Activated CD4-positive, alpha-beta T cell treated with anti-CD3 and anti-CD28 coated beads for 36 hours (primary cell): ENCODE measurements around the gene MRPS5. TPM values are rescaled to one million over a fixed set of nuclear protein-coding genes. Genes with fewer than 3 reads are reported as not detected.
A peak's percentile ranks its signal among the peaks of the same experiment; 100 is the strongest.

Experiments used
- ATAC-seq: fragments of 200-7000 bp; cut with Tn5 transposase; one replicate; pipeline ENCODE4 v1.10.0; 2021; ENCODE audit warnings: mild to moderate bottlenecking, moderate library complexity
- CTCF ChIA-PET: fragments of 350-600 bp; sonication (Branson Sonifier 250); formaldehyde crosslinking; loops from one replicate; lab custom pipeline; 2021; ENCODE audit warnings: antibody characterized with exemption; lab: Charles Lee
- POLR2A ChIA-PET: fragments of 350-600 bp; sonication (Branson Sonifier 250); formaldehyde crosslinking; loops from one replicate; lab custom pipeline; 2021; ENCODE audit warnings: antibody characterized with exemption, inconsistent platforms; lab: Charles Lee
- DNase-seq: peaks from one replicate; pipeline ENCODE4 v3.0.0-alpha.2; 2020
- H3K27ac Mint-ChIP-seq: one replicate; pipeline ENCODE4 v1.8.0; 2021; ENCODE audit warnings: mixed read lengths
- H3K27me3 Mint-ChIP-seq: one replicate; pipeline ENCODE4 v1.8.0; 2021; ENCODE audit warnings: mixed read lengths
- H3K36me3 Mint-ChIP-seq: one replicate; pipeline ENCODE4 v1.8.0; 2021; ENCODE audit warnings: low read depth, mixed read lengths
- H3K4me1 Mint-ChIP-seq: one replicate; pipeline ENCODE4 v1.8.0; 2021; ENCODE audit warnings: mixed read lengths
- H3K4me3 Mint-ChIP-seq: one replicate; pipeline ENCODE4 v1.8.0; 2021; ENCODE audit warnings: mild to moderate bottlenecking, moderate library complexity, mixed read lengths
- H3K9me3 Mint-ChIP-seq: one replicate; pipeline ENCODE4 v1.8.0; 2021; ENCODE audit warnings: low read depth, mixed read lengths
- intact Hi-C, 2 experiments: fragments of 100-400 bp; cut with DNase I in 1 of 2; cut with micrococcal nuclease in 1 of 2; formaldehyde crosslinking; loops; one replicate each; pipeline versions ENCODE4 v1.14.2 to v1.15.1; 2022 to 2024; cut with DNase I, micrococcal nuclease
- total RNA-seq, 2 experiments: library from RNA; stranded (reverse); gene quantifications; one replicate each; pipeline ENCODE4 v1.2.3, GENCODE V29; 2021

MRPS5 gene
- total RNA-seq, 2 experiments from 2014 or later: 90.7 to 97.1 TPM

- Mint-ChIP-seq H3K27ac (no peak overlapping the region), H3K9me3 (no peaks in the 10 kb centered on the region), H3K27me3 (no peaks in the 10 kb centered on the region), H3K4me3 (no peak overlapping the region), H3K4me1 (peaks cover 65% of the 10 kb centered on the region), H3K36me3 (peaks cover 17% of the 10 kb centered on the region)
- ATAC-seq (no peak), DNase-seq (no peak)
- intact Hi-C loops: no loop called here
- ChIA-PET POLR2A (no interaction called here), CTCF (interaction anchor here (0.6 to 7.2 kb wide), 6 partner anchors 10 to 318 kb away, joined by 3 to 89 read pairs (median 18); partner anchors contain the start of gene MAL)
These were observed 67.6 kb downstream of the MRPS5 start for GRCh38 chr2:95054016-95054415.

- POLR2A ChIA-PET: no interaction called here
- intact Hi-C loops: loop anchor here (1.0 kb wide), 1 partner anchor 31 kb away; no protein-coding TSS in a partner anchor
- CTCF ChIA-PET: interaction anchor here (0.6 to 7.2 kb wide), 7 partner anchors 10 to 318 kb away, joined by 3 to 89 read pairs (median 13); partner anchors contain the start of gene MAL
- Mint-ChIP-seq H3K9me3 (no peaks in the 10 kb centered on the region), H3K4me1 (peaks cover 67% of the 10 kb centered on the region), H3K4me3 (no peak overlapping the region), H3K27ac (no peak overlapping the region), H3K36me3 (peaks cover 19% of the 10 kb centered on the region), H3K27me3 (no peaks in the 10 kb centered on the region)
- ATAC-seq (no peak), DNase-seq (peak; percentile 51)
These were observed 68.1 kb downstream of the MRPS5 start for GRCh38 chr2:95053543-95053942.

- ATAC-seq (no peak), DNase-seq (no peak)
- intact Hi-C loops: loop anchor here (1.0 kb wide), 1 partner anchor 31 kb away; no protein-coding TSS in a partner anchor
- H3K36me3 Mint-ChIP-seq: peaks cover 19% of the 10 kb centered on the region
- H3K27me3 Mint-ChIP-seq: no peaks in the 10 kb centered on the region
- H3K4me1 Mint-ChIP-seq: peaks cover 67% of the 10 kb centered on the region
- H3K27ac Mint-ChIP-seq: no peak overlapping the region
- POLR2A ChIA-PET: no interaction called here
- H3K4me3 Mint-ChIP-seq: no peak overlapping the region
- CTCF ChIA-PET: interaction anchor here (0.7 to 7.2 kb wide), 7 partner anchors 10 to 96 kb away, joined by 3 to 89 read pairs (median 13); partner anchors contain the start of genes MAL and MRPS5
- no peaks in the 10 kb centered on the region for H3K9me3 Mint-ChIP-seq
These were observed 68.7 kb downstream of the MRPS5 start for GRCh38 chr2:95052804-95053479.

- Mint-ChIP-seq H3K9me3 (no peaks in the 10 kb centered on the region), H3K27ac (no peak overlapping the region), H3K4me3 (no peak overlapping the region), H3K4me1 (peaks cover 67% of the 10 kb centered on the region), H3K27me3 (no peaks in the 10 kb centered on the region), H3K36me3 (peaks cover 19% of the 10 kb centered on the region)
- DNase-seq: no peak
- intact Hi-C loops: no loop called here
- ChIA-PET CTCF (interaction anchor here (0.7 to 7.2 kb wide), 6 partner anchors 12 to 96 kb away, joined by 3 to 89 read pairs (median 14); partner anchors contain the start of genes MAL and MRPS5), POLR2A (no interaction called here)
- ATAC-seq: no peak
These were observed 69.3 kb downstream of the MRPS5 start for GRCh38 chr2:95052307-95052706.

- Mint-ChIP-seq H3K36me3 (peaks cover 19% of the 10 kb centered on the region), H3K4me3 (no peak overlapping the region), H3K27ac (peak overlapping the region; percentile 59), H3K9me3 (no peaks in the 10 kb centered on the region), H3K27me3 (no peaks in the 10 kb centered on the region), H3K4me1 (peaks cover 72% of the 10 kb centered on the region)
- ChIA-PET CTCF (interaction anchor here (1.3 to 7.2 kb wide), 4 partner anchors 26 to 95 kb away, joined by 3 to 89 read pairs (median 35); partner anchors contain the start of gene MAL), POLR2A (no interaction called here)
- DNase-seq (no peak), ATAC-seq (no peak)
- intact Hi-C loops: loop anchor here in 1 of 2 experiments (2.0 kb wide), 1 partner anchor 25 kb away; no protein-coding TSS in a partner anchor
These were observed 70.0 kb downstream of the MRPS5 start for GRCh38 chr2:95051626-95052025.

GRCh38 chr2:95050385-95051300 lies 71.0 kb downstream of the MRPS5 start:
- ATAC-seq: peak; percentile 56

GRCh38 chr2:95049961-95050360 lies 71.6 kb downstream of the MRPS5 start:
- H3K36me3 Mint-ChIP-seq: peaks cover 19% of the 10 kb centered on the region
- ChIA-PET POLR2A (no interaction called here), CTCF (interaction anchor here (0.5 to 1.4 kb wide), 4 partner anchors 8 to 26 kb away, joined by 3 to 5 read pairs (median 3); no protein-coding TSS in a partner anchor)
- ATAC-seq (no peak), DNase-seq (no peak)
- intact Hi-C loops: loop anchor here in 1 of 2 experiments (2.0 kb wide), 1 partner anchor 27 kb away; no protein-coding TSS in a partner anchor
- no peak overlapping the region for H3K4me3 Mint-ChIP-seq
- H3K4me1 Mint-ChIP-seq: peaks cover 61% of the 10 kb centered on the region
- no peaks in the 10 kb centered on the region for H3K27me3 Mint-ChIP-seq
- H3K9me3 Mint-ChIP-seq: no peaks in the 10 kb centered on the region
- no peak overlapping the region for H3K27ac Mint-ChIP-seq

More at GRCh38 chr2:95050385-95051300, 71.0 kb downstream of the MRPS5 start:
- Mint-ChIP-seq H3K4me3 (no peak overlapping the region), H3K27ac (peak overlapping the region; percentile 40), H3K36me3 (peaks cover 19% of the 10 kb centered on the region), H3K9me3 (no peaks in the 10 kb centered on the region), H3K4me1 (peaks cover 66% of the 10 kb centered on the region), H3K27me3 (no peaks in the 10 kb centered on the region)
- ChIA-PET POLR2A (no interaction called here), CTCF (interaction anchor here (0.5 to 7.2 kb wide), 7 partner anchors 9 to 65 kb away, joined by 3 to 89 read pairs (median 3); partner anchors contain the start of gene MAL)
- intact Hi-C loops: loop anchor here in 1 of 2 experiments (2.0 kb wide), 1 partner anchor 26 kb away; no protein-coding TSS in a partner anchor
- DNase-seq: no peak

- H3K9me3 Mint-ChIP-seq: no peaks in the 10 kb centered on the region
- DNase-seq: no peak
- intact Hi-C loops: no loop called here
- H3K36me3 Mint-ChIP-seq: peaks cover 19% of the 10 kb centered on the region
- ATAC-seq: no peak
- H3K4me1 Mint-ChIP-seq: peaks cover 58% of the 10 kb centered on the region
- no peak overlapping the region for H3K4me3 Mint-ChIP-seq
- H3K27me3 Mint-ChIP-seq: no peaks in the 10 kb centered on the region
- CTCF ChIA-PET: interaction anchor here (1.0 to 1.4 kb wide), 2 partner anchors 8 to 26 kb away, joined by 3 to 5 read pairs; no protein-coding TSS in a partner anchor
- H3K27ac Mint-ChIP-seq: no peak overlapping the region
- POLR2A ChIA-PET: no interaction called here
These were observed 72.0 kb downstream of the MRPS5 start for GRCh38 chr2:95049683-95049955.

- Mint-ChIP-seq H3K4me1 (peaks cover 54% of the 10 kb centered on the region), H3K27ac (no peak overlapping the region)
- ATAC-seq: no peak
These were observed 72.6 kb downstream of the MRPS5 start for GRCh38 chr2:95048825-95049682.

GRCh38 chr2:95047629-95048510 lies 73.7 kb downstream of the MRPS5 start:
- intact Hi-C loops: no loop called here
- CTCF ChIA-PET: interaction anchor here (1.2 kb wide), 1 partner anchor 16 kb away, joined by 3 read pairs; no protein-coding TSS in a partner anchor
- Mint-ChIP-seq H3K36me3 (peaks cover 14% of the 10 kb centered on the region), H3K27me3 (no peaks in the 10 kb centered on the region), H3K4me3 (no peak overlapping the region), H3K9me3 (no peaks in the 10 kb centered on the region), H3K4me1 (peaks cover 56% of the 10 kb centered on the region), H3K27ac (no peak overlapping the region)
- POLR2A ChIA-PET: no interaction called here
- ATAC-seq: no peak
- no peak for DNase-seq

More at GRCh38 chr2:95048825-95049682, 72.6 kb downstream of the MRPS5 start:
- no peak overlapping the region for H3K4me3 Mint-ChIP-seq
- H3K27me3 Mint-ChIP-seq: no peaks in the 10 kb centered on the region
- POLR2A ChIA-PET: no interaction called here
- H3K9me3 Mint-ChIP-seq: no peaks in the 10 kb centered on the region
- no peak for DNase-seq
- intact Hi-C loops: no loop called here
- CTCF ChIA-PET: interaction anchor here (1.2 kb wide), 1 partner anchor 17 kb away, joined by 3 read pairs; no protein-coding TSS in a partner anchor
- peaks cover 16% of the 10 kb centered on the region for H3K36me3 Mint-ChIP-seq
